ENCODE measurements around the gene EEF1AKMT2.

The EEF1AKMT2 gene

GRCh38 chr10:124711145-124711544 is 80.5 kb downstream of the EEF1AKMT2 start:
- H3K27me3 ChIP-seq = no peaks in the 10 kb centered on the region
- intact Hi-C loops (cut with DNase I; ENCODE audit: low total_unique reads) = no loop called here
- H3K9me3 ChIP-seq = no peaks in the 10 kb centered on the region
- H3K4me3 ChIP-seq = no peak overlapping the region
- no peak for DNase-seq
- peaks cover 0 to 40% (median 12%) of the 10 kb centered on the region in 4 donors for H3K4me1 ChIP-seq
- H3K27ac ChIP-seq = no peak overlapping the region
- no peak for TF ChIP-seq CTCF (IDR thresholded peaks at IDR 0.05)
- H3K36me3 ChIP-seq = peaks cover 0 to 4% (median 0%) of the 10 kb centered on the region in 3 donors

- H3K27ac ChIP-seq = peak overlapping the region; percentile 25 to 27
- intact Hi-C loops (cut with DNase I; ENCODE audit: low total_unique reads) = no loop called here
- peaks cover 0 to 12% (median 0%) of the 10 kb centered on the region in 3 donors for H3K36me3 ChIP-seq
- no peak overlapping the region for H3K4me3 ChIP-seq
- no peak for DNase-seq
- H3K4me1 ChIP-seq = peaks cover 0 to 41% (median 15%) of the 10 kb centered on the region in 4 donors
- H3K27me3 ChIP-seq = no peaks in the 10 kb centered on the region
- no peak for TF ChIP-seq CTCF (IDR thresholded peaks at IDR 0.05)
- H3K9me3 ChIP-seq = no peaks in the 10 kb centered on the region
These were observed 81.3 kb downstream of the EEF1AKMT2 start for GRCh38 chr10:124710266-124710881.

GRCh38 chr10:124709861-124710260 is 81.8 kb downstream of the EEF1AKMT2 start:
- intact Hi-C loops (cut with DNase I; ENCODE audit: low total_unique reads) = no loop called here
- no peak for TF ChIP-seq CTCF (IDR thresholded peaks at IDR 0.05)
- Histone ChIP-seq H3K27me3 (no peaks in the 10 kb centered on the region), H3K4me3 (no peak overlapping the region), H3K27ac (peak overlapping the region; percentile 25 to 27), H3K4me1 (peaks cover 0 to 41% (median 15%) of the 10 kb centered on the region in 4 donors), H3K36me3 (peaks cover 0 to 17% (median 0%) of the 10 kb centered on the region in 3 donors), H3K9me3 (no peaks in the 10 kb centered on the region)
- peak; percentile 76 to 81 for DNase-seq

GRCh38 chr10:124708922-124709520 is 82.7 kb downstream of the EEF1AKMT2 start:
- TF ChIP-seq CTCF (IDR thresholded peaks at IDR 0.05) = no peak
- H3K27me3 ChIP-seq = no peaks in the 10 kb centered on the region
- no peak overlapping the region for H3K4me3 ChIP-seq
- peaks cover 0 to 42% (median 18%) of the 10 kb centered on the region in 4 donors for H3K4me1 ChIP-seq
- peak overlapping the region; percentile 25 to 58 for H3K27ac ChIP-seq
- H3K36me3 ChIP-seq = peaks cover 0 to 17% (median 0%) of the 10 kb centered on the region in 3 donors
- no peaks in the 10 kb centered on the region for H3K9me3 ChIP-seq
- DNase-seq = no peak
- intact Hi-C loops (cut with DNase I; ENCODE audit: low total_unique reads) = no loop called here

- peaks cover 0 to 17% (median 0%) of the 10 kb centered on the region in 3 donors for H3K36me3 ChIP-seq
- no peaks in the 10 kb centered on the region for H3K27me3 ChIP-seq
- peaks cover 2 to 49% (median 25%) of the 10 kb centered on the region in 4 donors for H3K4me1 ChIP-seq
- DNase-seq = no peak
- H3K9me3 ChIP-seq = no peaks in the 10 kb centered on the region
- intact Hi-C loops (cut with DNase I; ENCODE audit: low total_unique reads) = no loop called here
- peak overlapping the region in 1 of 2 donors; percentile 58 for H3K27ac ChIP-seq
- no peak overlapping the region for H3K4me3 ChIP-seq
- TF ChIP-seq CTCF (IDR thresholded peaks at IDR 0.05) = no peak
These were observed 83.4 kb downstream of the EEF1AKMT2 start for GRCh38 chr10:124708246-124708779.

Measured in tibial artery (tissue), 4 donors.